ENCODE results near the gene TMEM147.

TMEM147 gene

GRCh38 chr19:35533201-35533821 is 12.1 kb upstream of the TMEM147 start, which contains the start of gene GAPDHS:
GAPDHS (plus strand) TSS chr19:35533456; CDS start chr19:35533528, 72 bp downstream.
- no peaks in the 10 kb centered on the region for H3K36me3 ChIP-seq (ENCODE audit: control insufficient read depth, insufficient read depth, low read length)
- H3K4me3 ChIP-seq (ENCODE audit: insufficient read depth, low read depth, low read length), result no peak within 1 kb of the TSS
- 90 to 91% methylated on average over 38 to 39 of the region's 39 CpGs for WGBS, 2 experiments
- H3K27ac ChIP-seq (ENCODE audit: insufficient read depth, low read depth, low read length, poor library complexity, severe bottlenecking), result no peak within 1 kb of the TSS
- H3K4me1 ChIP-seq (ENCODE audit: control insufficient read depth, insufficient read depth, low read length), result peaks cover 5% of the 10 kb centered on the region
- H3K27me3 ChIP-seq (ENCODE audit: control insufficient read depth, insufficient read depth, low read length, poor library complexity, severe bottlenecking), result no peaks in the 10 kb centered on the region
- no peaks in the 10 kb centered on the region for H3K9me3 ChIP-seq (ENCODE audit: control insufficient read depth, low read length)

GRCh38 chr19:35533822-35534392 is 11.5 kb upstream of the TMEM147 start:
- no peaks in the 10 kb centered on the region for H3K27me3 ChIP-seq (ENCODE audit: control insufficient read depth, insufficient read depth, low read length, poor library complexity, severe bottlenecking)
- H3K4me1 ChIP-seq (ENCODE audit: control insufficient read depth, insufficient read depth, low read length), result peaks cover 5% of the 10 kb centered on the region
- H3K4me3 ChIP-seq (ENCODE audit: insufficient read depth, low read depth, low read length), result no peak overlapping the region
- H3K36me3 ChIP-seq (ENCODE audit: control insufficient read depth, insufficient read depth, low read length), result no peaks in the 10 kb centered on the region
- H3K27ac ChIP-seq (ENCODE audit: insufficient read depth, low read depth, low read length, poor library complexity, severe bottlenecking), result no peak overlapping the region
- 84 to 87% methylated on average over 30 of the region's 30 CpGs for WGBS, 2 experiments
- no peaks in the 10 kb centered on the region for H3K9me3 ChIP-seq (ENCODE audit: control insufficient read depth, low read length)

- WGBS, 2 experiments, result 83 to 84% methylated on average over 10 of the region's 10 CpGs
- H3K27me3 ChIP-seq (ENCODE audit: control insufficient read depth, insufficient read depth, low read length, poor library complexity, severe bottlenecking), result no peaks in the 10 kb centered on the region
- no peaks in the 10 kb centered on the region for H3K9me3 ChIP-seq (ENCODE audit: control insufficient read depth, low read length)
- no peaks in the 10 kb centered on the region for H3K36me3 ChIP-seq (ENCODE audit: control insufficient read depth, insufficient read depth, low read length)
- no peak overlapping the region for H3K27ac ChIP-seq (ENCODE audit: insufficient read depth, low read depth, low read length, poor library complexity, severe bottlenecking)
- H3K4me1 ChIP-seq (ENCODE audit: control insufficient read depth, insufficient read depth, low read length), result peaks cover 5% of the 10 kb centered on the region
- H3K4me3 ChIP-seq (ENCODE audit: insufficient read depth, low read depth, low read length), result no peak overlapping the region
These were observed 10.5 kb upstream of the TMEM147 start for GRCh38 chr19:35534803-35535480.

- Histone ChIP-seq H3K27me3 (ENCODE audit: control insufficient read depth, insufficient read depth, low read length, poor library complexity, severe bottlenecking) (no peaks in the 10 kb centered on the region), H3K36me3 (ENCODE audit: control insufficient read depth, insufficient read depth, low read length) (no peaks in the 10 kb centered on the region), H3K9me3 (ENCODE audit: control insufficient read depth, low read length) (no peaks in the 10 kb centered on the region), H3K4me1 (ENCODE audit: control insufficient read depth, insufficient read depth, low read length) (peaks cover 1% of the 10 kb centered on the region), H3K4me3 (ENCODE audit: insufficient read depth, low read depth, low read length) (no peak overlapping the region), H3K27ac (ENCODE audit: insufficient read depth, low read depth, low read length, poor library complexity, severe bottlenecking) (no peak overlapping the region)
- WGBS, 2 experiments, result 82 to 83% methylated on average over 5 to 6 of the region's 6 CpGs
These were observed 6.1 kb upstream of the TMEM147 start for GRCh38 chr19:35539314-35539713.

- WGBS, 2 experiments, result 92% methylated on average over 12 of the region's 12 CpGs
- Histone ChIP-seq H3K4me3 (ENCODE audit: insufficient read depth, low read depth, low read length) (no peak overlapping the region), H3K4me1 (ENCODE audit: control insufficient read depth, insufficient read depth, low read length) (peaks cover 4% of the 10 kb centered on the region), H3K27me3 (ENCODE audit: control insufficient read depth, insufficient read depth, low read length, poor library complexity, severe bottlenecking) (no peaks in the 10 kb centered on the region), H3K36me3 (ENCODE audit: control insufficient read depth, insufficient read depth, low read length) (no peaks in the 10 kb centered on the region), H3K27ac (ENCODE audit: insufficient read depth, low read depth, low read length, poor library complexity, severe bottlenecking) (no peak overlapping the region), H3K9me3 (ENCODE audit: control insufficient read depth, low read length) (no peaks in the 10 kb centered on the region)
These were observed 5.6 kb upstream of the TMEM147 start for GRCh38 chr19:35539850-35540249.

- Histone ChIP-seq H3K4me1 (ENCODE audit: control insufficient read depth, insufficient read depth, low read length) (peaks cover 4% of the 10 kb centered on the region), H3K36me3 (ENCODE audit: control insufficient read depth, insufficient read depth, low read length) (no peaks in the 10 kb centered on the region), H3K4me3 (ENCODE audit: insufficient read depth, low read depth, low read length) (no peak overlapping the region), H3K27ac (ENCODE audit: insufficient read depth, low read depth, low read length, poor library complexity, severe bottlenecking) (no peak overlapping the region), H3K27me3 (ENCODE audit: control insufficient read depth, insufficient read depth, low read length, poor library complexity, severe bottlenecking) (no peaks in the 10 kb centered on the region), H3K9me3 (ENCODE audit: control insufficient read depth, low read length) (no peaks in the 10 kb centered on the region)
- 91 to 92% methylated on average over 7 of the region's 7 CpGs for WGBS, 2 experiments
These were observed 5.0 kb upstream of the TMEM147 start for GRCh38 chr19:35540356-35540927.

- peaks cover 8% of the 10 kb centered on the region for H3K4me1 ChIP-seq (ENCODE audit: control insufficient read depth, insufficient read depth, low read length)
- no peaks in the 10 kb centered on the region for H3K9me3 ChIP-seq (ENCODE audit: control insufficient read depth, low read length)
- H3K4me3 ChIP-seq (ENCODE audit: insufficient read depth, low read depth, low read length), result no peak overlapping the region
- H3K36me3 ChIP-seq (ENCODE audit: control insufficient read depth, insufficient read depth, low read length), result no peaks in the 10 kb centered on the region
- H3K27ac ChIP-seq (ENCODE audit: insufficient read depth, low read depth, low read length, poor library complexity, severe bottlenecking), result no peak overlapping the region
- 95 to 96% methylated on average over 11 of the region's 11 CpGs for WGBS, 2 experiments
- H3K27me3 ChIP-seq (ENCODE audit: control insufficient read depth, insufficient read depth, low read length, poor library complexity, severe bottlenecking), result no peaks in the 10 kb centered on the region
These were observed 3.2 kb upstream of the TMEM147 start for GRCh38 chr19:35542209-35542608.

- peaks cover 8% of the 10 kb centered on the region for H3K4me1 ChIP-seq (ENCODE audit: control insufficient read depth, insufficient read depth, low read length)
- H3K27ac ChIP-seq (ENCODE audit: insufficient read depth, low read depth, low read length, poor library complexity, severe bottlenecking), result no peak overlapping the region
- WGBS, 2 experiments, result 95 to 96% methylated on average over 15 of the region's 15 CpGs
- no peaks in the 10 kb centered on the region for H3K27me3 ChIP-seq (ENCODE audit: control insufficient read depth, insufficient read depth, low read length, poor library complexity, severe bottlenecking)
- no peaks in the 10 kb centered on the region for H3K9me3 ChIP-seq (ENCODE audit: control insufficient read depth, low read length)
- H3K4me3 ChIP-seq (ENCODE audit: insufficient read depth, low read depth, low read length), result no peak overlapping the region
- no peaks in the 10 kb centered on the region for H3K36me3 ChIP-seq (ENCODE audit: control insufficient read depth, insufficient read depth, low read length)
These were observed 1.9 kb upstream of the TMEM147 start for GRCh38 chr19:35543280-35544109.

GRCh38 chr19:35544110-35544802 is 1.2 kb upstream of the TMEM147 start:
- no peaks in the 10 kb centered on the region for H3K9me3 ChIP-seq (ENCODE audit: control insufficient read depth, low read length)
- peak overlapping the region; percentile 73 for H3K4me3 ChIP-seq (ENCODE audit: insufficient read depth, low read depth, low read length)
- no peaks in the 10 kb centered on the region for H3K27me3 ChIP-seq (ENCODE audit: control insufficient read depth, insufficient read depth, low read length, poor library complexity, severe bottlenecking)
- no peak overlapping the region for H3K27ac ChIP-seq (ENCODE audit: insufficient read depth, low read depth, low read length, poor library complexity, severe bottlenecking)
- peaks cover 8% of the 10 kb centered on the region for H3K4me1 ChIP-seq (ENCODE audit: control insufficient read depth, insufficient read depth, low read length)
- 72 to 78% methylated on average over 3 of the region's 3 CpGs for WGBS, 2 experiments
- no peaks in the 10 kb centered on the region for H3K36me3 ChIP-seq (ENCODE audit: control insufficient read depth, insufficient read depth, low read length)

Measured in ectodermal cell (in vitro differentiated cells).